ENCODE results near the gene ELFN2. TPM values are rescaled to one million over a fixed set of nuclear protein-coding genes. Genes with fewer than 3 reads are reported as not detected.
A peak's percentile ranks its signal among the peaks of the same experiment; 100 is the strongest.

ELFN2 gene
- total and polyA plus RNA-seq, 4 donors = 0.07 to 0.19 (median 0.08) TPM; not detected in 1

GRCh38 chr22:37448516-37449127 is 21.3 kb upstream of the ELFN2 start:
- no peaks in the 10 kb centered on the region for H3K36me3 ChIP-seq (ENCODE audit: control insufficient read depth in 4 of 4, insufficient read depth in 3 of 4, low read depth in 1 of 4, low read length in 3 of 4)
- H3K27me3 ChIP-seq (ENCODE audit: control insufficient read depth in 4 of 4, insufficient read depth in 4 of 4, low read length in 3 of 4) = peaks cover 0 to 6% (median 0%) of the 10 kb centered on the region in 4 donors
- no peak for DNase-seq (ENCODE audit: low spot score)
- H3K4me3 ChIP-seq (ENCODE audit: low read depth in 1 of 3, low read length in 3 of 3) = no peak overlapping the region
- no peaks in the 10 kb centered on the region for H3K9me3 ChIP-seq (ENCODE audit: control insufficient read depth in 4 of 4, low read length in 3 of 4)
- H3K27ac ChIP-seq (ENCODE audit: low read depth in 1 of 2, low read length in 2 of 2) = no peak overlapping the region
- TF ChIP-seq HNF4A (conservative IDR thresholded peaks at IDR 0.05) = no peak
- TF ChIP-seq TAF1 (conservative IDR thresholded peaks at IDR 0.05) = no peak
- TF ChIP-seq MAX (IDR thresholded peaks at IDR 0.05) = no peak
- WGBS = 81% methylated on average over 18 of the region's 18 CpGs
- no peak overlapping the region for H3K9ac ChIP-seq (ENCODE audit: low read depth in 1 of 2, low read length in 2 of 2)
- no peaks in the 10 kb centered on the region for H3K4me1 ChIP-seq (ENCODE audit: control insufficient read depth in 4 of 4, insufficient read depth in 4 of 4, low read length in 3 of 4)

- H3K9ac ChIP-seq (ENCODE audit: low read depth in 1 of 2, low read length in 2 of 2) = no peak overlapping the region
- no peak for DNase-seq (ENCODE audit: low spot score)
- H3K27ac ChIP-seq (ENCODE audit: low read depth in 1 of 2, low read length in 2 of 2) = no peak overlapping the region
- H3K9me3 ChIP-seq (ENCODE audit: control insufficient read depth in 4 of 4, low read length in 3 of 4) = peaks cover 0 to 4% (median 2%) of the 10 kb centered on the region in 4 donors
- H3K36me3 ChIP-seq (ENCODE audit: control insufficient read depth in 4 of 4, insufficient read depth in 3 of 4, low read depth in 1 of 4, low read length in 3 of 4) = no peaks in the 10 kb centered on the region
- H3K4me1 ChIP-seq (ENCODE audit: control insufficient read depth in 4 of 4, insufficient read depth in 4 of 4, low read length in 3 of 4) = no peaks in the 10 kb centered on the region
- WGBS = 67% methylated on average over 9 of the region's 9 CpGs
- TF ChIP-seq SP1 (IDR thresholded peaks at IDR 0.05) = no peak
- no peak for TF ChIP-seq TAF1 (conservative IDR thresholded peaks at IDR 0.05)
- TF ChIP-seq RAD21 (IDR thresholded peaks at IDR 0.05) = no peak
- TF ChIP-seq, protein P1, sequence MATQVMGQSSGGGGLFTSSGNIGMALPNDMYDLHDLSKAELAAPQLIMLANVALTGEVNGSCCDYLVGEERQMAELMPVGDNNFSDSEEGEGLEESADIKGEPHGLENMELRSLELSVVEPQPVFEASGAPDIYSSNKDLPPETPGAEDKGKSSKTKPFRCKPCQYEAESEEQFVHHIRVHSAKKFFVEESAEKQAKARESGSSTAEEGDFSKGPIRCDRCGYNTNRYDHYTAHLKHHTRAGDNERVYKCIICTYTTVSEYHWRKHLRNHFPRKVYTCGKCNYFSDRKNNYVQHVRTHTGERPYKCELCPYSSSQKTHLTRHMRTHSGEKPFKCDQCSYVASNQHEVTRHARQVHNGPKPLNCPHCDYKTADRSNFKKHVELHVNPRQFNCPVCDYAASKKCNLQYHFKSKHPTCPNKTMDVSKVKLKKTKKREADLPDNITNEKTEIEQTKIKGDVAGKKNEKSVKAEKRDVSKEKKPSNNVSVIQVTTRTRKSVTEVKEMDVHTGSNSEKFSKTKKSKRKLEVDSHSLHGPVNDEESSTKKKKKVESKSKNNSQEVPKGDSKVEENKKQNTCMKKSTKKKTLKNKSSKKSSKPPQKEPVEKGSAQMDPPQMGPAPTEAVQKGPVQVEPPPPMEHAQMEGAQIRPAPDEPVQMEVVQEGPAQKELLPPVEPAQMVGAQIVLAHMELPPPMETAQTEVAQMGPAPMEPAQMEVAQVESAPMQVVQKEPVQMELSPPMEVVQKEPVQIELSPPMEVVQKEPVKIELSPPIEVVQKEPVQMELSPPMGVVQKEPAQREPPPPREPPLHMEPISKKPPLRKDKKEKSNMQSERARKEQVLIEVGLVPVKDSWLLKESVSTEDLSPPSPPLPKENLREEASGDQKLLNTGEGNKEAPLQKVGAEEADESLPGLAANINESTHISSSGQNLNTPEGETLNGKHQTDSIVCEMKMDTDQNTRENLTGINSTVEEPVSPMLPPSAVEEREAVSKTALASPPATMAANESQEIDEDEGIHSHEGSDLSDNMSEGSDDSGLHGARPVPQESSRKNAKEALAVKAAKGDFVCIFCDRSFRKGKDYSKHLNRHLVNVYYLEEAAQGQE (IDR thresholded peaks at IDR 0.05) = no peak
- no peak overlapping the region for H3K4me3 ChIP-seq (ENCODE audit: low read depth in 1 of 3, low read length in 3 of 3)
- H3K27me3 ChIP-seq (ENCODE audit: control insufficient read depth in 4 of 4, insufficient read depth in 4 of 4, low read length in 3 of 4) = peaks cover 0 to 6% (median 0%) of the 10 kb centered on the region in 4 donors
Observed at GRCh38 chr22:37445501-37445900, 18.2 kb upstream of the ELFN2 start.

DNA sequence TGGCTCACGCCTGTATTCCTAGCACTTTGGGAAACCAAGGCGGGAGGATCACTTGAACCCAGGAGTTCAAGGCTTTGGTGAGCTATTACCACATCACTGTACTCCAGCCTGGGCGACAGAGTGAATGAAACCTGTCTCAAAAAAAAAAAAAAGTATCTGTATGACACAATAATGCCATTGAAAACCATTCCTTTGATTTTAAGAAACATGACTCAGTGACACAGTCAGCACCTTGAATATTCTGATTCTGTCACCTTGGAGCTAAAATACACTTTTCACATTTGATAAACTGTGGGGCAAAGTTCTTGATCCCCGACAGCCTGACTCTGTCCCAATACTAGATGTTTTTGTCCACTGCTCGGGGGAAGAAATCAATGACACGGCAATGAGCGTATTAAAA is 16.7 kb upstream of the ELFN2 start:
- no peak overlapping the region for H3K9ac ChIP-seq (ENCODE audit: low read depth in 1 of 2, low read length in 2 of 2)
- no peaks in the 10 kb centered on the region for H3K36me3 ChIP-seq (ENCODE audit: control insufficient read depth in 4 of 4, insufficient read depth in 3 of 4, low read depth in 1 of 4, low read length in 3 of 4)
- peaks cover 0 to 6% (median 0%) of the 10 kb centered on the region in 4 donors for H3K27me3 ChIP-seq (ENCODE audit: control insufficient read depth in 4 of 4, insufficient read depth in 4 of 4, low read length in 3 of 4)
- no peak for DNase-seq (ENCODE audit: low spot score)
- 53% methylated on average over 7 of the region's 7 CpGs for WGBS
- TF ChIP-seq TAF1 (conservative IDR thresholded peaks at IDR 0.05) (no peak), HNF4A (conservative IDR thresholded peaks at IDR 0.05) (peak; percentile 25 to 43), YY1 (IDR thresholded peaks at IDR 0.05) (no peak)
- H3K9me3 ChIP-seq (ENCODE audit: control insufficient read depth in 4 of 4, low read length in 3 of 4) = peaks cover 0 to 4% (median 2%) of the 10 kb centered on the region in 4 donors
- no peaks in the 10 kb centered on the region for H3K4me1 ChIP-seq (ENCODE audit: control insufficient read depth in 4 of 4, insufficient read depth in 4 of 4, low read length in 3 of 4)
- no peak overlapping the region for H3K27ac ChIP-seq (ENCODE audit: low read depth in 1 of 2, low read length in 2 of 2)
- H3K4me3 ChIP-seq (ENCODE audit: low read depth in 1 of 3, low read length in 3 of 3) = no peak overlapping the region

DNA sequence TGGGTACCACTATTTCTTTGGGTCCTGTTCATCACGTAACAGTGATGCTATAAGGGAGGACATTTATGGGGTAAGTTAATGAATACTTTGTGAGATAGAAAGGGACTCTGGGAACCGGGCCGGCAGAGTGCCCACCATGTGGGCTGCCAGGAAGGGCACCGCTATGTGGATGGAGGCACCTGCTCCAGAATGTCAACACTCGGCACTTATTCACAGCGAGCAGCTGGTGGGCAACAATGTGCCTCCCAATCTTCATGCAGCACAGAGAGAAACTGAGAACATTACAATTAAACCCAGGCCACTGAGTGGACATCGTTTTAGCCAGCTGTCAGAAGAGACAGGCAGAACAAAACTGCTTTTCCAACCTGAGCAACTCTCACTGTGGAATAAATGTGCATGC is 15.8 kb upstream of the ELFN2 start:
- 89% methylated on average over 7 of the region's 7 CpGs for WGBS
- H3K9ac ChIP-seq (ENCODE audit: low read depth in 1 of 2, low read length in 2 of 2) = no peak overlapping the region
- H3K27me3 ChIP-seq (ENCODE audit: control insufficient read depth in 4 of 4, insufficient read depth in 4 of 4, low read length in 3 of 4) = peaks cover 0 to 5% (median 0%) of the 10 kb centered on the region in 4 donors
- peaks cover 0 to 4% (median 2%) of the 10 kb centered on the region in 4 donors for H3K9me3 ChIP-seq (ENCODE audit: control insufficient read depth in 4 of 4, low read length in 3 of 4)
- TF ChIP-seq HNF4A (conservative IDR thresholded peaks at IDR 0.05) = no peak
- no peak for TF ChIP-seq HNF4G (IDR thresholded peaks at IDR 0.05)
- no peak for TF ChIP-seq NR2F2 (IDR thresholded peaks at IDR 0.05)
- TF ChIP-seq GABPA (IDR thresholded peaks at IDR 0.05 in 1 of 2, conservative IDR thresholded peaks at IDR 0.05 in 1 of 2) = no peak
- no peak for TF ChIP-seq EGR1 (IDR thresholded peaks at IDR 0.05; ENCODE audit: low read depth in 2 of 2)
- TF ChIP-seq RXRA (IDR thresholded peaks at IDR 0.05) = no peak
- no peak for TF ChIP-seq ATF3 (IDR thresholded peaks at IDR 0.05)
- TF ChIP-seq JUND (IDR thresholded peaks at IDR 0.05) = no peak
- TF ChIP-seq ZBTB33 (IDR thresholded peaks at IDR 0.05) = no peak
- no peak overlapping the region for H3K27ac ChIP-seq (ENCODE audit: low read depth in 1 of 2, low read length in 2 of 2)
- no peak for DNase-seq (ENCODE audit: low spot score)
- no peak overlapping the region for H3K4me3 ChIP-seq (ENCODE audit: low read depth in 1 of 3, low read length in 3 of 3)
- H3K36me3 ChIP-seq (ENCODE audit: control insufficient read depth in 4 of 4, insufficient read depth in 3 of 4, low read depth in 1 of 4, low read length in 3 of 4) = no peaks in the 10 kb centered on the region
- no peaks in the 10 kb centered on the region for H3K4me1 ChIP-seq (ENCODE audit: control insufficient read depth in 4 of 4, insufficient read depth in 4 of 4, low read length in 3 of 4)

Data from liver (tissue), 9 donors.